Ovary (tissue), 3 donors: Measurements from ENCODE around the gene EPN1.

Experiments used
- EP300 ChIP-seq: sonication (generic); formaldehyde crosslinking; IDR thresholded peaks from one replicate; pipeline ENCODE4 v1.6.1; 2017; ENCODE audit warnings: antibody characterized with exemption
- POLR2A ChIP-seq: fragments of 450-650 bp; IDR thresholded peaks from one replicate; pipeline ENCODE4 v1.6.1; 2017; ENCODE audit warnings: antibody characterized with exemption, mild to moderate bottlenecking, moderate library complexity
- TF ChIP-seq, protein P1 (sequence below), 3 donors: fragments of 450-650 bp in 2 of 3; fragments of 200-600 bp in 1 of 3; IDR thresholded peaks; one replicate each; pipeline versions ENCODE4 v1.5.1 to v1.8.0; 2016 to 2022; ENCODE audit warnings: antibody characterized with exemption in 3 of 3, mild to moderate bottlenecking in 1 of 3
- donor health status: DM: no; HTN: no; CAD: no.

DNA sequence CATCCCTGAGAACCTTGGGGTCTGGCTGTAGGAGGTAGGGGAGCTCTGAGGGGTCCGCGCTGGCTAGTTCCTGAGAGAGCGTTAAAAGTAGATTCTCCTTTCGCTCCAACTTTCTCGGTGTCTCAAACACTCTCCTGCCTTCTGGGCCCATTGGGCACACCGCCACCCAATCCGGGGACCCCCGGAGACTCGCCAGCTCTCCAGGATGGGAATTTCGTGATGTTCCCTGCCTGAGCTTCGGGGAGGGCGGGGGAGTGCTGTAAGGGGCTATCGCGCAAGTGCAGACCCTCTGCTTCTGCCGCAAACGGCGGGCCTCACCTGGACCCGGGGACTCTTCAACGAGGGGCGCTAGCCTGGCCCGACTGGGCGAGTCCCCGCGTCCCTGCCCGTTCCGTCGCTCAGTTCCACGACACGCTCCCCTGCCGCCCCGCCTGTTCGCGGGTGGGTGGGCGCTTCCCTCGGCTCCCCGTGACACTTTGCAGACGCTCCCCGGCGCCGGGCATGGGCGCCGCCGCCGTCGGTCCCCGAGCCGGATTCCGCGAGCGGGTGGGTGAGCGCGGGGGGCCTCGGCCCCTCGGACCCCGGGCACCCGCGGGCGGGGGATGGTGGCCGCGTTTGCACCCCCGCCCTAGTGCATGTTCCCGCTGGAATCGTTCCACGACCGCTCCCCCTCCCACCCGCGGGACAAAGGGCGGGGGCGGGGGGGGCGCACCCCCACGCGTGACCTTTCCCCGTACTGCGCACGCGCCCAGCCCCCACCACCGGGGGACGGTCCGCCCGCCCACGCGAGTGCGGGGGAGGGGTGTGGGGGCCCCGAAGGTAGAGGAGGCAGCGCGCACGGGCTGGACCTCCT lies 27.1 kb upstream of the EPN1 start, which contains the start of gene CCDC106:
- TF ChIP-seq, protein P1, sequence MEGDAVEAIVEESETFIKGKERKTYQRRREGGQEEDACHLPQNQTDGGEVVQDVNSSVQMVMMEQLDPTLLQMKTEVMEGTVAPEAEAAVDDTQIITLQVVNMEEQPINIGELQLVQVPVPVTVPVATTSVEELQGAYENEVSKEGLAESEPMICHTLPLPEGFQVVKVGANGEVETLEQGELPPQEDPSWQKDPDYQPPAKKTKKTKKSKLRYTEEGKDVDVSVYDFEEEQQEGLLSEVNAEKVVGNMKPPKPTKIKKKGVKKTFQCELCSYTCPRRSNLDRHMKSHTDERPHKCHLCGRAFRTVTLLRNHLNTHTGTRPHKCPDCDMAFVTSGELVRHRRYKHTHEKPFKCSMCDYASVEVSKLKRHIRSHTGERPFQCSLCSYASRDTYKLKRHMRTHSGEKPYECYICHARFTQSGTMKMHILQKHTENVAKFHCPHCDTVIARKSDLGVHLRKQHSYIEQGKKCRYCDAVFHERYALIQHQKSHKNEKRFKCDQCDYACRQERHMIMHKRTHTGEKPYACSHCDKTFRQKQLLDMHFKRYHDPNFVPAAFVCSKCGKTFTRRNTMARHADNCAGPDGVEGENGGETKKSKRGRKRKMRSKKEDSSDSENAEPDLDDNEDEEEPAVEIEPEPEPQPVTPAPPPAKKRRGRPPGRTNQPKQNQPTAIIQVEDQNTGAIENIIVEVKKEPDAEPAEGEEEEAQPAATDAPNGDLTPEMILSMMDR (IDR thresholded peaks at IDR 0.05) = no peak
- TF ChIP-seq POLR2A (no peak), EP300 (no peak)
